ENCODE measurements around the gene CD6.

- TF ChIP-seq CTCF (optimal IDR thresholded peaks at IDR 0.05 in 1 of 3, IDR thresholded peaks at IDR 0.05 in 1 of 3, conservative IDR thresholded peaks at IDR 0.05 in 1 of 3; ENCODE audit: extremely low read depth in 1 of 3, insufficient read depth in 2 of 3, low read length in 3 of 3), result no peak
- no peak for TF ChIP-seq EZH2 (IDR thresholded peaks at IDR 0.05; ENCODE audit: low read length)
Measured at GRCh38 chr11:61059260-61059752, 87.8 kb downstream of the CD6 start.

All from keratinocyte (primary cell).